SU-DHL-6 (cell line): ENCODE results near the gene HSD17B4.
"Not testable (repeated sequence)": the region's sequence is repeated elsewhere in the genome, so short reads cannot be mapped to it uniquely, and the experiment has no call there.

Experiments used
- EZH2phosphoT487 ChIP-seq: fragments of 200-600 bp; sonication (generic), shearing (Covaris generic); conservative IDR thresholded peaks from 2 replicates; pipeline ENCODE4 v1.6.1; 2018; ENCODE audit warnings: mild to moderate bottlenecking, antibody characterized with exemption, low read length, moderate library complexity, mixed read lengths
- TF ChIP-seq, protein P1 (sequence below): fragments of 200-600 bp; sonication (generic); IDR thresholded peaks from one replicate; pipeline ENCODE4 v1.5.1; 2017; ENCODE audit warnings: antibody characterized with exemption, mild to moderate bottlenecking, low read length, moderate library complexity; ENCODE audit not compliant: insufficient read depth, poor library complexity, severe bottlenecking

- TF ChIP-seq, protein P1, sequence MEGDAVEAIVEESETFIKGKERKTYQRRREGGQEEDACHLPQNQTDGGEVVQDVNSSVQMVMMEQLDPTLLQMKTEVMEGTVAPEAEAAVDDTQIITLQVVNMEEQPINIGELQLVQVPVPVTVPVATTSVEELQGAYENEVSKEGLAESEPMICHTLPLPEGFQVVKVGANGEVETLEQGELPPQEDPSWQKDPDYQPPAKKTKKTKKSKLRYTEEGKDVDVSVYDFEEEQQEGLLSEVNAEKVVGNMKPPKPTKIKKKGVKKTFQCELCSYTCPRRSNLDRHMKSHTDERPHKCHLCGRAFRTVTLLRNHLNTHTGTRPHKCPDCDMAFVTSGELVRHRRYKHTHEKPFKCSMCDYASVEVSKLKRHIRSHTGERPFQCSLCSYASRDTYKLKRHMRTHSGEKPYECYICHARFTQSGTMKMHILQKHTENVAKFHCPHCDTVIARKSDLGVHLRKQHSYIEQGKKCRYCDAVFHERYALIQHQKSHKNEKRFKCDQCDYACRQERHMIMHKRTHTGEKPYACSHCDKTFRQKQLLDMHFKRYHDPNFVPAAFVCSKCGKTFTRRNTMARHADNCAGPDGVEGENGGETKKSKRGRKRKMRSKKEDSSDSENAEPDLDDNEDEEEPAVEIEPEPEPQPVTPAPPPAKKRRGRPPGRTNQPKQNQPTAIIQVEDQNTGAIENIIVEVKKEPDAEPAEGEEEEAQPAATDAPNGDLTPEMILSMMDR: not testable (repeated sequence)
- not testable (repeated sequence) for TF ChIP-seq EZH2phosphoT487
Measured at GRCh38 chr5:119480629-119481028, 28.3 kb downstream of the HSD17B4 start.
